Vagina (tissue), 2 donors: ENCODE measurements around the gene FGF12.

Experiments used
- POLR2AphosphoS5 ChIP-seq, 2 donors: sonication (generic); formaldehyde crosslinking; IDR thresholded peaks; one replicate each; pipeline ENCODE4 v1.9.0; 2017; ENCODE audit warnings: antibody characterized with exemption in 2 of 2, mild to moderate bottlenecking in 2 of 2, low read depth in 1 of 2; ENCODE audit not compliant: insufficient read depth in 1 of 2
- TF ChIP-seq, protein P1 (sequence below), 3 experiments: fragments of 450-650 bp in 2 of 3; fragments of 200-600 bp in 1 of 3; sonication (generic) in 1 of 3; IDR thresholded peaks; one replicate each; pipeline ENCODE4 v1.5.1; 2017 to 2019; ENCODE audit warnings: antibody characterized with exemption in 3 of 3, mild to moderate bottlenecking in 2 of 3, moderate library complexity in 2 of 3

DNA sequence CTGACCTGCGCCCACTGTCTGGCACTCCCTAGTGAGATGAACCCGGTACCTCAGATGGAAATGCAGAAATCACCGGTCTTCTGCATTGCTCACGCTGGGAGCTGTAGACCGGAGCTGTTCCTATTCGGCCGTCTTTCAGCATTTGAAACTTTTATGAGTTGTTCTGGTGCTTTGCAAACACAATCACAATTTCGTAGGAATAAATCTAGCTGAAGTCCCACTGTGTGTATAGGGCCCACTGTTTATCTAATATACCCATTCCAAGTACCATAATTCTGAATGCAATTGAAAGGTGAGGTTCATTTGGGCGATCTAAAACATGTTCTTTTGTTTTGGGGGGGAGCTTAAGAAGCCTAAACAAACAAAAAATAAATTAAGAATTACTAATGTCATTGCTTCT, 572.1 kb downstream of the FGF12 start:
- TF ChIP-seq, protein P1, sequence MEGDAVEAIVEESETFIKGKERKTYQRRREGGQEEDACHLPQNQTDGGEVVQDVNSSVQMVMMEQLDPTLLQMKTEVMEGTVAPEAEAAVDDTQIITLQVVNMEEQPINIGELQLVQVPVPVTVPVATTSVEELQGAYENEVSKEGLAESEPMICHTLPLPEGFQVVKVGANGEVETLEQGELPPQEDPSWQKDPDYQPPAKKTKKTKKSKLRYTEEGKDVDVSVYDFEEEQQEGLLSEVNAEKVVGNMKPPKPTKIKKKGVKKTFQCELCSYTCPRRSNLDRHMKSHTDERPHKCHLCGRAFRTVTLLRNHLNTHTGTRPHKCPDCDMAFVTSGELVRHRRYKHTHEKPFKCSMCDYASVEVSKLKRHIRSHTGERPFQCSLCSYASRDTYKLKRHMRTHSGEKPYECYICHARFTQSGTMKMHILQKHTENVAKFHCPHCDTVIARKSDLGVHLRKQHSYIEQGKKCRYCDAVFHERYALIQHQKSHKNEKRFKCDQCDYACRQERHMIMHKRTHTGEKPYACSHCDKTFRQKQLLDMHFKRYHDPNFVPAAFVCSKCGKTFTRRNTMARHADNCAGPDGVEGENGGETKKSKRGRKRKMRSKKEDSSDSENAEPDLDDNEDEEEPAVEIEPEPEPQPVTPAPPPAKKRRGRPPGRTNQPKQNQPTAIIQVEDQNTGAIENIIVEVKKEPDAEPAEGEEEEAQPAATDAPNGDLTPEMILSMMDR (IDR thresholded peaks at IDR 0.05): no peak
- no peak for TF ChIP-seq POLR2AphosphoS5 (IDR thresholded peaks at IDR 0.05; ENCODE audit: insufficient read depth in 1 of 2, low read depth in 1 of 2)
